Astrocyte (in vitro differentiated cells and primary cell): ENCODE data around the gene CNTRL.

Experiments
- CTCF ChIP-seq: IDR thresholded peaks from 2 replicates; pipeline ENCODE4 v1.5.1; 2011; ENCODE audit warnings: low read depth, mild to moderate bottlenecking, inconsistent platforms, low read length, moderate library complexity; ENCODE audit not compliant: insufficient read depth
- EZH2 ChIP-seq: IDR thresholded peaks from 2 replicates; pipeline ENCODE4 v1.6.1; 2012; ENCODE audit warnings: mild to moderate bottlenecking, low read length, inconsistent platforms; ENCODE audit not compliant: insufficient read depth

GRCh38 chr9:121107881-121108280 is 33.1 kb downstream of the CNTRL start:
- TF ChIP-seq CTCF (no peak), EZH2 (no peak)
